Measurements from ENCODE around the gene FBXO3. TPM values are rescaled to one million over a fixed set of nuclear protein-coding genes. Genes with fewer than 3 reads are reported as not detected.
A peak's percentile ranks its signal among the peaks of the same experiment; 100 is the strongest.

FBXO3 gene
- total and polyA plus RNA-seq, 2 of the 13 experiments (the other 11 are each of a cell fraction or from before 2014, with no cell fraction given), result 20.4 to 27.6 TPM

- TF ChIP-seq SNRNP70 (IDR thresholded peaks at IDR 0.05; ENCODE audit: low read depth, low read length) (no peak), FOXP4 (CRISPR knock-in tag; IDR thresholded peaks at IDR 0.05) (no peak), FOXA1 (IDR thresholded peaks at IDR 0.05) (no peak), FOXA1 (CRISPR knock-in tag; IDR thresholded peaks at IDR 0.05) (peak; percentile 52; the same call in 1 of the 2 replicates), CTCF (CRISPR knock-in tag; IDR thresholded peaks at IDR 0.05) (peak; percentile 20), FOXA3 (CRISPR knock-in tag; IDR thresholded peaks at IDR 0.05) (peak; percentile 68), ZNF781 (CRISPR knock-in tag; IDR thresholded peaks at IDR 0.05; ENCODE audit: borderline replicate concordance, not compliant biosample characterization) (no peak), STAG1 (CRISPR knock-in tag; IDR thresholded peaks at IDR 0.05) (peak; percentile 47; the same call in 1 of the 2 replicates), ZNF264 (CRISPR knock-in tag; IDR thresholded peaks at IDR 0.05) (no peak), TERF1 (CRISPR knock-in tag; IDR thresholded peaks at IDR 0.05) (no peak), SNAPC5 (CRISPR knock-in tag; IDR thresholded peaks at IDR 0.05; ENCODE audit: borderline replicate concordance) (no peak), ZBTB49 (CRISPR knock-in tag; IDR thresholded peaks at IDR 0.05; ENCODE audit: borderline replicate concordance) (no peak), SMYD3 (CRISPR knock-in tag; IDR thresholded peaks at IDR 0.05) (no peak), CEBPB (IDR thresholded peaks at IDR 0.05; ENCODE audit: borderline replicate concordance, low read depth, low read length) (no peak), ZNF674 (CRISPR knock-in tag; IDR thresholded peaks at IDR 0.05; ENCODE audit: low read depth) (no peak), ZNF687 (CRISPR knock-in tag; IDR thresholded peaks at IDR 0.05) (no peak)
Observed at GRCh38 chr11:33742249-33742851, 32.0 kb downstream of the FBXO3 start (continued).

Measured in HepG2 (cell line).